Neural cell (in vitro differentiated cells): ENCODE measurements around the gene SERTAD1. TPM values are rescaled to one million over a fixed set of nuclear protein-coding genes. Genes with fewer than 3 reads are reported as not detected.

ENCODE experiments used
- H2AFZ ChIP-seq: fragments of 200-600, 300-800 bp; sonication (generic), shearing (Covaris generic); 2 replicates; pipeline ENCODE4 v1.6.0; 2014; ENCODE audit warnings: low read depth, mild to moderate bottlenecking, antibody characterized with exemption, low read length, moderate library complexity
- H3F3A ChIP-seq: fragments of 200-600 bp; shearing (Covaris generic); 2 replicates; pipeline ENCODE4 v1.6.1; 2016; ENCODE audit warnings: mild to moderate bottlenecking, moderate library complexity, mixed read lengths, antibody characterized with exemption, low read length; ENCODE audit not compliant: insufficient read depth, poor library complexity, severe bottlenecking
- H3K27ac ChIP-seq: fragments of 200-600, 300-800 bp; sonication (generic), shearing (Covaris generic); 2 replicates; pipeline ENCODE4 v1.5.1; 2014; ENCODE audit warnings: mild to moderate bottlenecking, low read length, moderate library complexity
- H3K27me3 ChIP-seq: fragments of 300-800, 200-600 bp; sonication (generic), shearing (Covaris generic); 2 replicates; pipeline ENCODE4 v1.6.0; 2014; ENCODE audit warnings: mild to moderate bottlenecking, low read depth, low read length, moderate library complexity; ENCODE audit not compliant: insufficient read depth
- H3K36me3 ChIP-seq: fragments of 300-800, 200-600 bp; sonication (generic), shearing (Covaris generic); 2 replicates; pipeline ENCODE4 v1.5.1; 2014; ENCODE audit warnings: mild to moderate bottlenecking, antibody characterized with exemption, low read length, moderate library complexity; ENCODE audit not compliant: insufficient read depth
- H3K4me2 ChIP-seq: fragments of 300-800, 200-600 bp; sonication (generic), shearing (Covaris generic); 2 replicates; pipeline ENCODE4 v1.6.0; 2014; ENCODE audit warnings: mild to moderate bottlenecking, low read length
- H3K4me3 ChIP-seq: fragments of 300-800, 200-600 bp; sonication (generic), shearing (Covaris generic); 2 replicates; pipeline ENCODE4 v1.5.1; 2014; ENCODE audit warnings: mild to moderate bottlenecking, low read length, moderate library complexity
- H3K79me2 ChIP-seq: fragments of 200-600 bp; shearing (Covaris generic); replicated peaks from 2 replicates; pipeline ENCODE4 v1.6.0; 2014; ENCODE audit warnings: mild to moderate bottlenecking, low read length, moderate library complexity; ENCODE audit not compliant: insufficient read depth
- H3K9ac ChIP-seq: fragments of 300-800, 200-600 bp; sonication (generic), shearing (Covaris generic); 2 replicates; pipeline ENCODE4 v1.6.1; 2016; ENCODE audit warnings: mild to moderate bottlenecking, low read length, mixed read lengths
- H3K9me2 ChIP-seq: fragments of 200-600 bp; shearing (Covaris generic); 2 replicates; pipeline ENCODE4 v1.6.1; 2016; ENCODE audit warnings: mild to moderate bottlenecking, low read length, mixed read lengths; ENCODE audit not compliant: insufficient read depth
- H3K9me3 ChIP-seq: fragments of 200-600, 300-800 bp; sonication (generic), shearing (Covaris generic); 2 replicates; pipeline ENCODE4 v1.6.1; 2016; ENCODE audit warnings: mild to moderate bottlenecking, mixed run types, low read length, moderate library complexity, mixed read lengths
- H4K20me1 ChIP-seq: fragments of 200-600 bp; shearing (Covaris generic); 2 replicates; pipeline ENCODE4 v1.6.1; 2016; ENCODE audit warnings: mild to moderate bottlenecking, mixed run types; ENCODE audit not compliant: insufficient read depth
- CTCF ChIP-seq: fragments of 450-650 bp; IDR thresholded peaks from 2 replicates; pipeline ENCODE4 v1.5.1; 2014; ENCODE audit warnings: antibody characterized with exemption, mild to moderate bottlenecking, moderate library complexity; ENCODE audit not compliant: poor library complexity, severe bottlenecking
- EP300 ChIP-seq: fragments of 450-650 bp; conservative IDR thresholded peaks from 2 replicates; pipeline ENCODE4 v1.6.1; 2014; ENCODE audit warnings: antibody characterized with exemption, mild to moderate bottlenecking, moderate library complexity; ENCODE audit not compliant: poor library complexity, severe bottlenecking
- EZH2 ChIP-seq: fragments of 200-600, 300-800 bp; shearing (Covaris generic), sonication (generic); IDR thresholded peaks from 2 replicates; pipeline ENCODE4 v1.6.1; 2014; ENCODE audit warnings: antibody characterized with exemption, low read length, borderline replicate concordance, mild to moderate bottlenecking; ENCODE audit not compliant: insufficient read depth, poor library complexity, severe bottlenecking
- MXI1 ChIP-seq: fragments of 450-650 bp; conservative IDR thresholded peaks from 2 replicates; pipeline ENCODE4 v1.6.1; 2014; ENCODE audit warnings: antibody characterized with exemption, mild to moderate bottlenecking; ENCODE audit not compliant: poor library complexity, severe bottlenecking
- POLR2AphosphoS5 ChIP-seq: IDR thresholded peaks from 2 replicates; pipeline ENCODE4 v1.6.1; 2012
- RAD21 ChIP-seq: fragments of 450-650 bp; conservative IDR thresholded peaks from 2 replicates; pipeline ENCODE4 v1.6.1; 2014; ENCODE audit warnings: antibody characterized with exemption, mild to moderate bottlenecking, moderate library complexity
- REST ChIP-seq: IDR thresholded peaks from 2 replicates; pipeline ENCODE4 v1.6.1; 2012; ENCODE audit warnings: borderline replicate concordance
- SMC3 ChIP-seq: fragments of 450-650 bp; conservative IDR thresholded peaks from 2 replicates; pipeline ENCODE4 v1.6.1; 2014; ENCODE audit warnings: antibody characterized with exemption, mild to moderate bottlenecking, moderate library complexity; ENCODE audit not compliant: poor library complexity
- TAF1 ChIP-seq: IDR thresholded peaks from 2 replicates; pipeline ENCODE4 v1.6.1; 2012; ENCODE audit warnings: low read depth
- polyA plus RNA-seq: library from polyadenylated mRNA; depleted of rRNA; stranded (reverse); fragments of >200 nt; gene quantifications from 2 replicates; pipeline ENCODE4 v1.2.3, GENCODE V29; 2014

The SERTAD1 gene
- polyA plus RNA-seq, 1 donor from 2014 or later: 3.3 TPM

DNA sequence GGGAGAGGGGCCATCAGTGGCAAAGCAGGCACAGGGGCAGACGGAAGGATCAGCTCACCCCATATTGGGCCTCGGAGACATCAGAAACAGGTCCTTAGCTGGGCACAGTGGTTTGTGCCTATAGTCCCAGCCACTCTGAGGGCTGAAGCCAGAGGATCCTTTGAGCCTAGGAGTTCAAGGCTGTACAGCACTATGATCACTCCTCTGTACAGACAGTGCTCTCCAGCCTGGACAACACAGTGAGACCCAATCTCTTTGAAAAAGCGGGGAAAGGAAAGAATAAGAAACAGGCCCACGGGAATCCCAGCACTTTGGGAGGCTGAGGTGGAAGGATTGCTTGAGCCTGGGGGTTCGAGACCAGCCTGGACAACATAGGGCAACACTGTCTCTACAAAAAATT lies 6.0 kb downstream of the SERTAD1 start:
- Histone ChIP-seq H3K9me3 (no peaks in the 10 kb centered on the region), H3K79me2 (no peaks in the 10 kb centered on the region), H2AFZ (no peak overlapping the region), H4K20me1 (no peaks in the 10 kb centered on the region), H3K9ac (no peak overlapping the region), H3K4me3 (no peak overlapping the region), H3F3A (no peaks in the 10 kb centered on the region), H3K36me3 (no peaks in the 10 kb centered on the region), H3K9me2 (no peaks in the 10 kb centered on the region), H3K27me3 (no peaks in the 10 kb centered on the region), H3K4me2 (no peak overlapping the region), H3K27ac (no peak overlapping the region)
- TF ChIP-seq POLR2AphosphoS5 (no peak), SMC3 (no peak), EZH2 (no peak), RAD21 (no peak), MXI1 (no peak), CTCF (no peak), EP300 (no peak), TAF1 (no peak), REST (no peak)

DNA sequence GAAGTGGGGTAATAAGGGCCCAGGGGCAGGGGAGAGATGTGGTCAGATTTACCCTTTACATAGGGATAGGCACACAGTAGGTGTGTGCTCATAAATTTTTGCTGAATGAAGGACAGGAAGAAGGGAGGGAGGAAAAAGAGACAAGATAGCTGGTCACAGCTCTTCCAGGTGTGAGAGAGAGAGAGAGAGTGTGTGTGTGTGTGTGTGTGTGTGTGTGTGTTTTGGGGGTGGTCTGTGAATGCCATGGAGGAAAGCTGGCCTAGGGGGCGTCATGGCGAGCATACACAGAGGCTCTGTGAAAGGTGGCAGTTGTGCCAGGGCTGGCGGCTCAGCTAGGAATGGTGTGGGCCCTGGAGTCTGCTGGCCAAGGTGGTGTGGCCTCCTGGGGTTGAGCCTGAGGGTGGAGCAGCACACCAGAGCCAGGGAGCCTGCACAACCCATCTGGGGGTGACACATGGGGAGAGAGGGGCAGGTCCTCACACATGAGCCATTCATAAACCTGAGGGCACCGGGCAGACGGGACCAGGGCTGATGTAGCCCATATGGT lies 6.7 kb downstream of the SERTAD1 start:
- Histone ChIP-seq H3K79me2 (no peaks in the 10 kb centered on the region), H4K20me1 (no peaks in the 10 kb centered on the region), H3F3A (no peaks in the 10 kb centered on the region), H2AFZ (no peak overlapping the region), H3K4me2 (no peak overlapping the region), H3K9me2 (no peaks in the 10 kb centered on the region), H3K36me3 (no peaks in the 10 kb centered on the region), H3K27ac (no peak overlapping the region), H3K9ac (no peak overlapping the region), H3K4me3 (no peak overlapping the region), H3K27me3 (no peaks in the 10 kb centered on the region), H3K9me3 (no peaks in the 10 kb centered on the region)
- TF ChIP-seq TAF1 (no peak), EP300 (no peak), REST (no peak), RAD21 (no peak), POLR2AphosphoS5 (no peak), SMC3 (no peak), CTCF (no peak), MXI1 (no peak), EZH2 (no peak)
